Nucleus accumbens (tissue), 56 donors: ENCODE results near the gene NFE2L2.
"Not testable (repeated sequence)": the region's sequence is repeated elsewhere in the genome, so short reads cannot be mapped to it uniquely, and the experiment has no call there.

ENCODE experiments used
- DNase-seq, 56 donors: peaks; one replicate each; lab custom pipeline; 2025; lab: John Stamatoyannopoulos, UW

Gene NFE2L2

DNA sequence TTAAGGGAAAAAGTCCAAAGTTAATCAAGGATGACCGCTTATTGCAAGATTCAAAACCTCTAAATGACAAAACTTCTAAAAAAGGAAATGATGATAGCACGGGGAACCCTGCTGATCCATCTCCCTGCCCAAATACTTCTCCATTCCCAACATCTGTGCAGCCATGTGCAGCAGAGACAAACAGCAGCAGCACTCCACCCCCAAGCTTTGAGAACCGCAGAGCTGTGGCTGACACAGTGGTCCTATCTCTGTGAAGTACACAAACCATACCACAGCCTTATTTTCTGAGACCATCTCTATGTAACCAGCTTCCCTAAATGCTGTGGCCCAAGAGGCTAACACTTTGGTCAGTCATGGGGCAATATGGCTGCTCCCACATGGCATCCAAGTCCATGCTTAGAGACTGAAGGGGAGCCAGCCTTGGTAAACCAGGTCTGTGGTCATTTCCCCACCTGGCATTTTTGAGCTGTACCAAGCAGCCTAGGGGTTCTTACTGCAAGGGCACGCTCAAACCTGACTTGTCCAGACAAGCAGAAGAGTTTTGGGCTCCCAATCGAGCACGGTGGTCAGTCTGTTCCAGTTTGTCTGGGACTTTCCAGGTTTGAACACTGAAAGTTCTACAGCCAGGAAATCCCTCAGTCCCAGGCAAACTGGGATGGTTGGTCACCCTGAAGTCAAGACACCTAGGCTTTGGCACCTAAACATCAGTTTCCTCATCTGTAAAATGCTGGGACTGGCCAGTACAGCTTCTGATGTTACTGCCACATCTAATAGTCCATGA is 17.1 kb upstream of the NFE2L2 start:
- DNase-seq: no peak

DNA sequence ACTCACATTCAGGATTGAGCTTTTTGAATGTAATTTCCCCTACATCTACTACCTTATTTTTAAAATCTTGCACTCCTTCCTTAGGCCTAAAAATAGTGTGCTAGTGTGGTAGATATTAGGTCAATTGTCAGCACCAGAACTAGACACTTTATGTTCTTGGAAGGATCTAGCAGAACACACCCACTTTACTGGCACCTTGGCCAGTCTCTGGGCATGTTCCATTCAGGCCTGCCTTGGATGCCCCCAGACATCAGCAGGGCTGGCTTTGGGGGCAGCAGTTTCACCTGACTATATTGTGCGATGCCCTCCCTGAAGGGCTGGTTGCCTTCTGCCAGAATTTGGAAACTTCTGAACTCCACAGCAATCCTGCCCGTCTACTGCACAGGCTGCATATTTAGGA is 15.3 kb upstream of the NFE2L2 start:
- no peak for DNase-seq

- DNase-seq: no peak
Measured at GRCh38 chr2:177275743-177276055, 11.2 kb upstream of the NFE2L2 start.

GRCh38 chr2:177275040-177275742 is 10.7 kb upstream of the NFE2L2 start:
- DNase-seq: no peak

DNA sequence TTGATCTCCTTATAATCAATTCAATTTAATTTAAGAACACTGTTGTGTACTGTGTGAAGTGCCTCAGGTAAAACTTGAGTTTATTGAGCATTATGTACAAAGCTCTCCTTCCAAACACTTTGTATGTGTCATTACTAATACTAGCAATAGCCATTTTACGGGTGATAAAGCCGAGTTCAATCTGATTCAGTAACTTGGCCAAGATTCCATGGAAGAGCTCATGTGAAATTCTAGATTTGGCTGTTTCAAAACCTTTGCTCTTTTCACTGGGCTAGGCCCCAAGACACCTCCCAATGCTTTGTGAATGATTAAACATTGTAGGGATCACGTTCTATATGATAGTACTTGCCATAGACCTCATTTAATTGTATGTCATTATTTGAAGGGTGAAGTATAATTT is 8.9 kb upstream of the NFE2L2 start:
- DNase-seq: no peak

DNA sequence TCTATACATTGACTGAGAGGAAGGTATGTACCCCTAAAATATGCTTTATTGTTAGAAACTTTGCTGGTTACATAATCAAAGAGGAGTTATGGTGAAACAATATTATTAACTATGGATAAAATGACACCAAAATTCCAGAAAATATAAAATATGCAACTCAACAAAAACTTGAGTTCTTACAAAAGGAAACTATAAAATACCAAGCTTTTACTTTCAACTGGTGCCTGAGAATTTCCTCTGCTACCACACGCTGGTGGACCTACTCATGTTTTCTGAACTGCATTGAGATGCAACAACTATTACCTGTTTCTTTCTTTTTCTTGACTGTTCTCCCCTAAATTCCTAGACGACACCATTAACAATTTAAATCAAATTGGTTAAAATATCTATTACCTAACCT is 8.2 kb upstream of the NFE2L2 start:
- no peak for DNase-seq

DNA sequence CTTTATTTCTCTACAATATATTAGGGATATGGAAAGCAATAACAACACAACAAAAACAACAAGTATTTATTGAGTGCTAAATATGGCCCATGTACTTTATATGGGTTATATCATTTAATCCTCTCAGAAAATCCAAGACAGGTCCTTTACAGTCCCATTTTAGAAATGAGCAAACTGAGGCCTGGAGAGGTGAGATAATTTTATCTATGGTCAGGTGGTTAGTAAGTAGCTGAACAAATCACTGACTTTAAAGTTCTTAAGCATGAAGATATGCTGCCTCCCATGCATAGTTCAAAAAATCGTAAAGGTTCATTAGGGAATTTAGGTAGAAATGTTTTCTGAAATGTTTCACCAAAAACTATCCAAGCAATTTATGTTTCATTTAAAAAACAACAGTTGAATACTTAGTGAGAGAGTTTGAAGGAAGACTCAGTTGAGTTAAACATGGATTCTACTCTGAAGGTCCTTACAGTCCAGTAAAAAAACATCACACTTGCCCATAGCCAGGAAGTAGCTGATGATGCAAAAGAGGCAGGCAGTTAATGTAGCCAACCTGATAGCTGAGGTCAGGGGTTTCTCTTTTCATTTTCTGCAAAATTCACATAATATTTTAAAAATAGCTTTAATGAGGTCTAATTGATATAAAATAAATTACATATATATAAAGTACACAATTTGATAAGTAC is 7.6 kb upstream of the NFE2L2 start:
- DNase-seq: no peak

- no peak for DNase-seq
Measured at GRCh38 chr2:177270531-177270930, 6.0 kb upstream of the NFE2L2 start.

DNA sequence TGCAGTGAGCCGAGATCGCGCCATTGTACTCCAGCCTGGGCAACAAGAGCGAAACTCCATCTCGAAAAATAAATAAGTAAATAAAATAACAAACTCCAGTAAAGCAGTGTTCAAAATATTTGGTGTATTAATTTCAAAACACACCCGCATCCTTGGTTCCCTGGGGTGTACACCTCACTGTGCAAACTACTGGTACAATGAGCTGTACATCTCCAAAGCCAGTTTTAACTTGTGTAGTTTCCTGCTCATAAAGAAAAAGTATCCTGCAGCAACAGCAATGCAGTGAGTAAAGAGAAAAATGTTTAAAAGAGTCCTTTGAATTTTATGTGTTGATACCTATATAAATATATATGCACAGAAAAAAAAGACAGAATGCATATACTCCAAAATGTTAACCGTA is 4.4 kb upstream of the NFE2L2 start:
- no peak for DNase-seq

GRCh38 chr2:177268187-177268871 is 3.8 kb upstream of the NFE2L2 start:
- no peak for DNase-seq

- not testable (repeated sequence) for DNase-seq
Measured at GRCh38 chr2:177266955-177267354, 2.4 kb upstream of the NFE2L2 start.

GRCh38 chr2:177265824-177266817 is 1.6 kb upstream of the NFE2L2 start:
- no peak for DNase-seq

DNA sequence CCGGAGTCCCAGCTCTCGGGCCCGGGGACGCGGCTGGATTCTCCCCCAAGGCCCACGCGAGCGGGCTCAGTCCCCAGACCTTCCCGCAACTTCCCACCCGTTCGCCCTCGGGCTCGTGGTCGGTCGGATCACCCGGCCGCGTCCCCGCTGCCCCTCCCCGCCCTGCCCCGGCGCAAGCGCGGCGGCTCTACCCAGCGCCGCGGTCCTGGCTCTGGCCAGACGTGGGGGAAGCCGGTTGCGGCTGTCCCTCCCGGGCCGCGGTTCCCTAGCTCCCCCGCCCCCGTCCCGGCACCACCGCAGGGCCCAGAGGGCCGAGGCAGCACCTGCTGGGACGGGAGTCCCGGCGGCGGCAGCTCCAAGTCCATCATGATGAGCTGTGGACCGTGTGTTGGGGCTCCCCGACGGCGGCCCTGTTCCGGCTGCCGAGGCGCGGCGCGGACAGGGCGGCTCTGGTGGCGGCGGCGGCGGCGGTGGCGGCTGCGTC is 276 bp downstream of the NFE2L2 start:
- DNase-seq: peak in 14 of 56 donors; percentile 33 to 88 (median 61)

- DNase-seq: peak; percentile 38 to 98 (median 91)
Measured at GRCh38 chr2:177263451-177264208, 897 bp downstream of the NFE2L2 start.

DNA sequence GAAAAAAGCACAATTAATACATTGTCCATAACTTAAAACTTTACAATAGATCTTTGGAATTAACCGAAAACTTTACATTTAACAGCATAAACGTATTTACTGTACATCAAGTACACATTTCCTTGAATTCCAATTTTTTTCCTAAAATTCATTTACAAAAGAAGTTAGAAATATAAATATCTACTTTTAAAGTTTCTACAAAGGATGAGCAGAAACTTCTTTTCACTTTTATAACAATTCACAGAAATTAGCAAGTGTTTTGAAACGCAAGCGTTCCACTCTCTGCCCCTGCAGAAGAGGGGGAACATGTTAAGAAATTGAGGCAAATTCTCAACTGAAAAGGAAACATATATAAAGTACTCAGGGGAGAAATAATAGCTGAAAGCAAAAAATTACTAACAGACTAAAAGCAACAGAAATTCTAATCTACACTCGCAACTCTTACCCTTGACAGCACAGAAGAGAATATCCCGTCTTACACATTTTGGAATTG is 1.5 kb downstream of the NFE2L2 start:
- DNase-seq: no peak

GRCh38 chr2:177262092-177262491 is 2.4 kb downstream of the NFE2L2 start:
- DNase-seq: no peak

DNA sequence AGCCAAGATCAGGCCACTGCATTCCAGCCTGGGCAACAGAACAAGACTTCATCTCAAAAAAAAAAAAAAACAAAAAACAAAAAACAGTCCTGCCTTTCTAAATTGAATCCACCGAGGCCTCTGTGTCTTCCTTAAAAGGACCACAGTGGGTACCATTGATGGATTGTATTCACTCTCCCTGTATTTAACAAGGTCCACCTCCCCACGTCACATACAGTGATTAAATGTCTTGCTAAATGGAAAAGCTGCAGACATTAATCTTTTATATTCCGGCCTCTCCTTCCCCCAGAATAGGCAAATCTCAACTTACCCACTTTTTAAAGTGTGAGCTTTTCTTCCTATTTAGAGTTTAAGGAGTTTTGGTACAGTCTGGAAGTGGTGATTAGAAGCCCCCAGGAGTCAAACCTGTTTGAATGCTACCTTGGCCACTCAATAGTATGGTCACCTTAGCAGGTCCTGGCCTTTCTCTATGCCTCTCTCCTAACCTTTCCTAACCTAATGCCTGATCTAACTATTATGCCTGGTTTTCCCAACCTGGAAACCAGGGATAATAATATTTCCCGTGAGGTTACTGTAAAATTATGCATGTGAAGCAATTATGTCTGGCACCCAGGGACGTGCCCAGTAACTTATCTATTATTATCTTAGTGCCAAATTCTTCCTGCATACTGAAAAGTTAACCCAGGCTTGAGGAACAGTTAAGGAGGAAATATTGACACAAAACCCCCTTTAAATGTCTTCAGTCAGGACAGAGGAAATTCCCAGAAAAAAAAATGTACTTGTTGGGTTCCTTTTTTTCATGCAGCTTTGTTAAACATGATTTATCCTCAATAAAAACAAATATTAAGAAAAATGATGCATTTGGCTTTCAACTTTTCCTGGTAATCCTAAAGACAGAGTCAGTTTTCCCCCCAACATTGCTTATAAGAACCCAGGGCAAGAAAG is 3.1 kb downstream of the NFE2L2 start:
- DNase-seq: no peak

DNA sequence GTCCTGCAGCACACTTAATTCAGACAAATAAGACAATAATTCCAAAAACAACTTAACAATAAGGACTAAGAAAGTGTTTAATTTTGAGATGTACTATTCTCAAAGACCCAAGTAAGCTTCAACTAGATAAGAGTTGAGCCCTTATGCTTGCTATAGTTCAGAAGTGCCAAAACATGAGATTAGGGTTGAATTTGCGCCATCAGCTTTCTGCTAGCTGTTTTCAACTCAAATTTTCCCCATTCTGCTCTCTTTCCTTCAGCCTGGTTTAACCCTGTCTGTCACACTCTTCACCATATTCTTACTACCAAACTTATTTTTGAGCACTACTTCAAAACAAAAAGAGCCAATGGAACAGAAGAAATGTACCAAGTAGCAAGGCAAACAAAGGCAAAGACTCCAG is 4.1 kb downstream of the NFE2L2 start:
- DNase-seq: no peak
